Osteoblast (primary cell): Measurements from ENCODE around the gene APLP1. TPM values are rescaled to one million over a fixed set of nuclear protein-coding genes. Genes with fewer than 3 reads are reported as not detected.

Source experiments
- DNase-seq: peaks from one replicate; pipeline ENCODE4 v3.0.0; 2011; ENCODE audit warnings: low spot score, mixed read lengths; ENCODE audit not compliant: insufficient read length; ENCODE audit errors: missing footprints
- H2AFZ ChIP-seq: 2 replicates; pipeline ENCODE4 v1.6.0; 2011; ENCODE audit warnings: mild to moderate bottlenecking, low read length
- H3K27ac ChIP-seq: 2 replicates; pipeline ENCODE4 v1.5.1; 2011; ENCODE audit warnings: mild to moderate bottlenecking, low read depth, low read length, moderate library complexity
- H3K27me3 ChIP-seq: 2 replicates; pipeline ENCODE4 v1.6.0; 2012; ENCODE audit warnings: mild to moderate bottlenecking, control low read depth, inconsistent platforms, low read length, moderate library complexity; ENCODE audit not compliant: insufficient read depth
- H3K36me3 ChIP-seq: 2 replicates; pipeline ENCODE4 v1.5.1; 2011; ENCODE audit warnings: mild to moderate bottlenecking, low read length, control low read depth, moderate library complexity; ENCODE audit not compliant: insufficient read depth
- H3K4me1 ChIP-seq: 2 replicates; pipeline ENCODE4 v1.5.1; 2011; ENCODE audit warnings: mild to moderate bottlenecking, low read length, control low read depth, moderate library complexity; ENCODE audit not compliant: insufficient read depth
- H3K4me2 ChIP-seq: 2 replicates; pipeline ENCODE4 v1.6.0; 2011; ENCODE audit warnings: mild to moderate bottlenecking, low read length; ENCODE audit not compliant: insufficient read depth
- H3K4me3 ChIP-seq: fragments of 200-600 bp; sonication (generic); 3 replicates; pipeline ENCODE4 v1.5.1; 2012; ENCODE audit warnings: mild to moderate bottlenecking, low read length, inconsistent platforms; ENCODE audit not compliant: insufficient read depth
- H3K79me2 ChIP-seq: 2 replicates; pipeline ENCODE4 v1.6.0; 2012; ENCODE audit warnings: mild to moderate bottlenecking, low read length, control low read depth, inconsistent platforms; ENCODE audit not compliant: insufficient read depth
- H3K9me3 ChIP-seq: 2 replicates; pipeline ENCODE4 v1.5.1; 2011; ENCODE audit warnings: low read depth, low read length, control low read depth
- H4K20me1 ChIP-seq: 2 replicates; pipeline ENCODE4 v1.6.0; 2012; ENCODE audit warnings: mild to moderate bottlenecking, low read length, control low read depth; ENCODE audit not compliant: insufficient read depth
- total RNA-seq: library from RNA; depleted of rRNA; stranded (reverse); fragments of >200 nt; gene quantifications from 2 replicates; pipeline ENCODE4 v1.2.3, GENCODE V29; 2012
- TF ChIP-seq, protein P1 (sequence below): IDR thresholded peaks from 2 replicates; pipeline ENCODE4 v1.5.1; 2011; ENCODE audit warnings: mild to moderate bottlenecking, low read depth, low read length, moderate library complexity; ENCODE audit errors: extremely low read depth

The APLP1 gene
- total RNA-seq, 1 donor: 3.6 TPM

DNA sequence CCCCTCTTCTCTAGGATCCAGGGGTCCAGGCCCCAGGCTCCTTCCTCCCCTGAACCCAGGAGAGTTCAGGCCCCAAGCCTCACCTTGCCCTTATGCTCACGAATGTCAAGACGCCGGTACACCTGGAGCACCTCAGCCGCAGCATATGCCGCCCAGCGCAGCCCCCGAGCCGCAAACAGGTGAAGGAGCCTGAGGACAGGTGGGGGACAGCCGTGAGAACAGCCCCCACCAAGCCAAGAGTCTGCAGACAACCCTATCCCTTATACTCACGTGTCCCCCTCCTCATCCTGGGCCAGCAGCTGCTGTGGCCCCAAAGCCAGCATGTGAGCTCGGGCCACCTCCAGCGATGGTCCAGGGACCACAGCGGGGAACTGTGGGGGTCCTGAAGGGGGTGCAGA is 28.3 kb downstream of the APLP1 start:
- Histone ChIP-seq H4K20me1 (no peaks in the 10 kb centered on the region), H3K4me3 (no peak overlapping the region), H3K4me2 (no peak overlapping the region), H3K9me3 (no peaks in the 10 kb centered on the region), H3K36me3 (peaks cover 28% of the 10 kb centered on the region), H3K27me3 (no peaks in the 10 kb centered on the region), H2AFZ (no peak overlapping the region), H3K27ac (no peak overlapping the region), H3K4me1 (peaks cover 9% of the 10 kb centered on the region), H3K79me2 (peaks cover 21% of the 10 kb centered on the region)
- DNase-seq: peak; percentile 59
- TF ChIP-seq, protein P1, sequence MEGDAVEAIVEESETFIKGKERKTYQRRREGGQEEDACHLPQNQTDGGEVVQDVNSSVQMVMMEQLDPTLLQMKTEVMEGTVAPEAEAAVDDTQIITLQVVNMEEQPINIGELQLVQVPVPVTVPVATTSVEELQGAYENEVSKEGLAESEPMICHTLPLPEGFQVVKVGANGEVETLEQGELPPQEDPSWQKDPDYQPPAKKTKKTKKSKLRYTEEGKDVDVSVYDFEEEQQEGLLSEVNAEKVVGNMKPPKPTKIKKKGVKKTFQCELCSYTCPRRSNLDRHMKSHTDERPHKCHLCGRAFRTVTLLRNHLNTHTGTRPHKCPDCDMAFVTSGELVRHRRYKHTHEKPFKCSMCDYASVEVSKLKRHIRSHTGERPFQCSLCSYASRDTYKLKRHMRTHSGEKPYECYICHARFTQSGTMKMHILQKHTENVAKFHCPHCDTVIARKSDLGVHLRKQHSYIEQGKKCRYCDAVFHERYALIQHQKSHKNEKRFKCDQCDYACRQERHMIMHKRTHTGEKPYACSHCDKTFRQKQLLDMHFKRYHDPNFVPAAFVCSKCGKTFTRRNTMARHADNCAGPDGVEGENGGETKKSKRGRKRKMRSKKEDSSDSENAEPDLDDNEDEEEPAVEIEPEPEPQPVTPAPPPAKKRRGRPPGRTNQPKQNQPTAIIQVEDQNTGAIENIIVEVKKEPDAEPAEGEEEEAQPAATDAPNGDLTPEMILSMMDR: no peak

DNA sequence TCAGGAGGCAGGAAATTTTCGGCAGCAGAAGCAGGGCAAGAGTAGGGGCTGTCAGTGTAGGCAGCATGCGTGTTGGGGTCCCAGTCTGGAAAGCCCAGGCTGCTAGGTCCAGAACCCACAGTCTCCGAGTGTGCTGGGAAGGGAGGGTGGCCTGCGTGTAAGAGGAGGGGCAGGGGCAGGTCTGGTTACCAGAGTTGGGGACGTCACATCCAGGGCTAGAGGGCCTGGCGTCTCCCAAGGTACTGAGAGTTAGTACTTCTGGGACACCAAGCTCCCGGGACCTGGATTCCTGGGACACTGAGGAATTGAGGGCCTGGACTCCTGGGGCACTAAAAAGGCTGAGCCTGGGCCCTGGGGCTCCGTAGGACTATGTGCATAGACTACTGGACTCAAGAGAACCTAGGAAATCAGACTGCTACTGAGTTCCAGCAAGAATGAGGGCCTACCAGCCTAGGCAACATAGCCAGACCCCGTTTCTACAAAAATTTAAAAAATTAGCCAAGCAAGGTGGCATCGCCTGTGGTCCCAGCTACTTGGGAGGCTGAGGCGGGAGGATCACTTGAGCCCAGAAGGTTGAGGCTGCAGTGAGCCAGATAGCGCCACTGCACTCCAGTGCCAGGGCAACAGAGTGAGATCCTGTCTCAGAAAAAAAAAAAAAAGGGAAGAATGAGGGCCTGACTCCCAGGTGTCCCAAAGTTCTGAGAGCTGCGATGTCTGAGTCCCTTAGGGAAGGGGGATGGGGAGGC is 29.5 kb downstream of the APLP1 start:
- Histone ChIP-seq H4K20me1 (no peaks in the 10 kb centered on the region), H3K4me2 (peak overlapping the region; percentile 97), H3K4me1 (peaks cover 18% of the 10 kb centered on the region), H3K79me2 (peaks cover 21% of the 10 kb centered on the region), H2AFZ (peak overlapping the region; percentile 78), H3K27ac (no peak overlapping the region), H3K36me3 (peaks cover 28% of the 10 kb centered on the region), H3K4me3 (peak overlapping the region; percentile 86), H3K9me3 (no peaks in the 10 kb centered on the region), H3K27me3 (no peaks in the 10 kb centered on the region)
- DNase-seq: peak; percentile 43
- TF ChIP-seq, protein P1: no peak

DNA sequence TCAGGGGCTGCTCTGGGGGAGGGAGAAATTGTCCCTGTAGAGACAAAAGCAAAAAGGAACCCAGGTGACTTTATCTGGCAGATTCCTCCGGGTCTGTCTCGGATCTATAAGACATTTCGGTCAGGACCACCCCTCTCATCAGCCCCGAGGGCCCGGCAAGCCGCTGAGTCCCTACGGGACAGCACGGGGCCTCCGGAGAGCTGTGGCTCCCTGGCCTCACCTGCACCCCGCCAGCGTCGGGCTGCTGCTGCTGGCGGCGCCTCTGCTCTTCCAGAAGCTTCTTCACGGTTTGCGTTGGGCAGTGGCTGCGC is 30.1 kb downstream of the APLP1 start:
- TF ChIP-seq, protein P1: no peak
- Histone ChIP-seq H2AFZ (peak overlapping the region; percentile 78), H3K36me3 (peaks cover 23% of the 10 kb centered on the region), H3K27ac (no peak overlapping the region), H3K79me2 (peaks cover 21% of the 10 kb centered on the region), H3K4me2 (peak overlapping the region; percentile 97), H4K20me1 (no peaks in the 10 kb centered on the region), H3K9me3 (no peaks in the 10 kb centered on the region), H3K27me3 (no peaks in the 10 kb centered on the region), H3K4me3 (peak overlapping the region; percentile 86), H3K4me1 (peaks cover 21% of the 10 kb centered on the region)
- no peak for DNase-seq

DNA sequence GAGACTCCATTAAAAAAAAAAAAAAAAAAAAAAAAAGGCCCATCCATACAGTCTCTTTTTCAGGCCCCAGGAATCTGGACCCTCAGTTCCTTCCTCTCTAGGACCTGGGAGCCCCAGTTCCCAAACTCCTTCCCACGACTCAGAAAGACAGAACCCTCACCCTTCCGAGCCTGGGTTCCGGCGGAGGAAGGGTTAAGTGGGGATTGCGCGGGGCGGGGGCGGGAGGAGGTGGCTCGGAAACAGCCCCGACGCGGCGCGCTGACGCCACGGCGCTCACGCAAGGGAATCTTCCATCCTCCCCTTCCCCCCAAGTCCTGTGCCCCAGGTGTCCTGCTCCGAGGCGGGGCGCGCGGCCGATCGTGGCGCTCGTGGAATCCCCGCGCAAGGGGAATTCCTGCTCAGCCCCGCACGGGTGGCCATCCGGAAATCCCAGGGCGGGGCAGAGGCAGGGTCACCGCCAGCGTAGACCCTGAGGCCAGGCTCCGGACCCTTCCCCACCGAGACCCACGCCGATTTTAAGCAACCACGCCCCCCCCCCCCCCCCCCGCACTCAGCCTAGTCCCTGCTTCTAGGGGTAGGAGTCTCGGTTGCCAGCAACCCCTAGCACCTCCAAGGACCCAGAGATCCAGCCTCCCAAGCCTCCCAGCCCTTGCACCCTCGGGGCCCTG is 31.3 kb downstream of the APLP1 start:
- peaks cover 21% of the 10 kb centered on the region for H3K79me2 ChIP-seq
- H3K9me3 ChIP-seq: no peaks in the 10 kb centered on the region
- H3K4me2 ChIP-seq: peak overlapping the region; percentile 97

More for the DNA sequence above, 31.3 kb downstream of the APLP1 start:
- no peaks in the 10 kb centered on the region for H3K27me3 ChIP-seq
- H3K36me3 ChIP-seq: peaks cover 13% of the 10 kb centered on the region
- no peaks in the 10 kb centered on the region for H4K20me1 ChIP-seq
- DNase-seq: peak; percentile 97
- TF ChIP-seq, protein P1: no peak
- peaks cover 23% of the 10 kb centered on the region for H3K4me1 ChIP-seq
- peak overlapping the region; percentile 86 for H3K4me3 ChIP-seq
- H3K27ac ChIP-seq: peak overlapping the region; percentile 72
- H2AFZ ChIP-seq: peak overlapping the region; percentile 88
